GM12878 (cell line): ENCODE data around the gene MFAP3L.

Experiments used
- CTCF ChIP-seq, 3 experiments: IDR thresholded peaks in 2 of 3; conservative IDR thresholded peaks in 1 of 3; 2 replicates each; pipeline ENCODE4 v1.5.1; 2011; ENCODE audit warnings: low read depth in 3 of 3, low read length in 3 of 3, mild to moderate bottlenecking in 3 of 3, control low read depth in 2 of 3, moderate library complexity in 2 of 3, inconsistent platforms in 1 of 3, mixed read lengths in 1 of 3; ENCODE audit not compliant: control insufficient read depth in 2 of 3, insufficient read depth in 1 of 3; ENCODE audit errors: extremely low read depth in 1 of 3
- MEF2A ChIP-seq: IDR thresholded peaks from 2 replicates; pipeline ENCODE4 v1.6.1; 2011; ENCODE audit warnings: low read depth, mild to moderate bottlenecking, low read length, moderate library complexity; ENCODE audit not compliant: insufficient read depth
- ZNF207 ChIP-seq: fragments of 450-650 bp; IDR thresholded peaks from 2 replicates; pipeline ENCODE4 v1.6.1; 2014; ENCODE audit warnings: antibody characterized with exemption, mild to moderate bottlenecking, borderline replicate concordance

DNA sequence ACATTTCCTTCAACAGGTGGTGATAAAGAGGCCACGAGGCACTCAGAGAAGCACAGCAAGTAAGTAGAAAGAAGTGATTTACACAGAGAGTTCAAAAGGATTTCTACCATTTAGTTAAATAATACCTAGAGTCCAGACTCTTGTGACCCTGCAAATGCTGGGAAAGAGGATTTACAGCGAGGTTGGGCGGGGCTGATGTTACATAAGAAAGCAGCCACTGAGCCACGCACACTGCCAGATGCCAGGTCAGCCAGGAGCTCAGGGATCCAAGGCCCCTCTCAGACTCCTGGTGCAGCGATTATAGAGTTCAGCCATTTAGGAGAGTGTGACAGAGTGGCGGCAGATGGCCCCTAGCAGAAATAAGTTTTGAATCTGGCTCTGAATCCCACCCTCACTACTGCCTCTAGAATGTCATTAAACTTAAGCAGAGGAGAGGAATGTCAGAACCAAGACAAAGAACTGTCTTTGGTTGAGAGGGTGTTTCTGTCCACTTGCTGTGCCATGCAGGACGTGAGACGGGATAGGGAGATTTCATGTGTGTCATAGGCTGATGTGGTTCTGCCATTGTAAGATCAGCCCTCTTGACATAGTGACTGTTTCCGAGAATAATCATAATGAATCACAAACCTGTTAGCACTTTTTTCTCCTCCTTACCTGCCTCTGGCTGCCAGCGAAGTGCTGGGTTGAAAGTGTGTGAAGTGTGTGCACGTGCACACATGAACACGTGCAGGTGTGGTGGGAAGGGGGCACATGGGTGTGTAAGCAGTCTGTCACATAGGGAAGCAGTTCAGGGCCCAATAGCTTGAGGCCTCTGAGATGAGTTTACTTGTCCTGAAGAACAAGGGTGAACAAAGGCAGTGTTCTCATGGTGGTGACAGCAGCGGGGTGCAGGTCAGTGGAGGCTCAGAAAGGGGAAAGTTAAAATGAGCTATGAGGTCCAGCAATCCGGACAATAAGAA, 50.1 kb downstream of the MFAP3L start:
- TF ChIP-seq ZNF207 (no peak), MEF2A (no peak), CTCF (IDR thresholded peaks at IDR 0.05 in 2 of 3, conservative IDR thresholded peaks at IDR 0.05 in 1 of 3; ENCODE audit: control insufficient read depth in 2 of 3, extremely low read depth in 1 of 3, insufficient read depth in 1 of 3, low read depth in 3 of 3, low read length in 3 of 3) (no peak)
